T-helper 2 cell treated with Interferon-gamma antibody and Interleukin-4, amounts not matched to agents 100 ng/mL and 5 ng/mL, for 36 hours (primary cell): ENCODE measurements around the gene MRPL20. TPM values are rescaled to one million over a fixed set of nuclear protein-coding genes. Genes with fewer than 3 reads are reported as not detected.

Source experiments
- total RNA-seq: library from RNA; stranded (reverse); gene quantifications from 2 replicates; pipeline ENCODE4 v1.2.3, GENCODE V29; 2022

The MRPL20 gene
- total RNA-seq, 1 donor from 2014 or later, result 123 TPM

Other genes starting within 250 kb of the MRPL20 start
- gene TTLL10, start 233.4 kb downstream of the MRPL20 start, total RNA-seq, result 0.30 and 0.89 TPM in 2 replicates
- 26.8 and 29.8 TPM in 2 replicates for gene TNFRSF18, start 200.7 kb downstream of the MRPL20 start, total RNA-seq
- gene TNFRSF4, start 193.1 kb downstream of the MRPL20 start, total RNA-seq, result 46.0 and 47.8 TPM in 2 replicates
- 111 and 112 TPM in 2 replicates for gene SDF4, start 175.3 kb downstream of the MRPL20 start, total RNA-seq
- gene B3GALT6, start 175.1 kb downstream of the MRPL20 start, total RNA-seq, result 27.1 and 27.5 TPM in 2 replicates
- gene C1QTNF12, start 160.6 kb downstream of the MRPL20 start, total RNA-seq, result 2.9 and 3.2 TPM in 2 replicates
- gene UBE2J2, start 133.4 kb downstream of the MRPL20 start, total RNA-seq, result 76.0 and 80.4 TPM in 2 replicates
- 3.6 and 4.6 TPM in 2 replicates for gene SCNN1D, start 126.9 kb downstream of the MRPL20 start, total RNA-seq
- gene ACAP3, start 99.4 kb downstream of the MRPL20 start, total RNA-seq, result 66.6 and 67.7 TPM in 2 replicates
- gene PUSL1, start 98.7 kb downstream of the MRPL20 start, total RNA-seq, result 22.3 and 23.1 TPM in 2 replicates
- gene INTS11, start 82.6 kb downstream of the MRPL20 start, total RNA-seq, result 115 and 116 TPM in 2 replicates
- 20.0 and 20.7 TPM in 2 replicates for gene CPTP, start 82.5 kb downstream of the MRPL20 start, total RNA-seq
- 1.0 and 1.2 TPM in 2 replicates for gene TAS1R3, start 76.0 kb downstream of the MRPL20 start, total RNA-seq
- gene DVL1, start 57.9 kb downstream of the MRPL20 start, total RNA-seq, result 31.5 and 35.4 TPM in 2 replicates
- gene MXRA8, start 48.7 kb downstream of the MRPL20 start, total RNA-seq, result 0.11 TPM in 2 replicates
- 110 and 112 TPM in 2 replicates for gene AURKAIP1, start 32.1 kb downstream of the MRPL20 start, total RNA-seq
- 111 TPM in 2 replicates for gene CCNL2, start 8.0 kb downstream of the MRPL20 start, total RNA-seq
- gene ANKRD65, start 14.0 kb upstream of the MRPL20 start, total RNA-seq, result not detected in 2 replicates
- 0.27 and 0.68 TPM in 2 replicates for gene VWA1, start 28.4 kb upstream of the MRPL20 start, total RNA-seq
- 0.16 and 0.93 TPM in 2 replicates for gene ATAD3C, start 42.4 kb upstream of the MRPL20 start, total RNA-seq
- 49.2 and 51.4 TPM in 2 replicates for gene ATAD3B, start 64.5 kb upstream of the MRPL20 start, total RNA-seq
- gene ATAD3A, start 104.9 kb upstream of the MRPL20 start, total RNA-seq, result 51.9 and 52.4 TPM in 2 replicates
- 1.0 and 1.1 TPM in 2 replicates for gene TMEM240, start 133.3 kb upstream of the MRPL20 start, total RNA-seq
- gene SSU72, start 167.6 kb upstream of the MRPL20 start, total RNA-seq, result 137 TPM in 2 replicates
- gene FNDC10, start 192.8 kb upstream of the MRPL20 start, total RNA-seq, result 8.8 and 9.0 TPM in 2 replicates
- 27.8 and 31.4 TPM in 2 replicates for gene MIB2, start 208.2 kb upstream of the MRPL20 start, total RNA-seq
- 0.82 and 2.5 TPM in 2 replicates for gene MMP23B, start 224.9 kb upstream of the MRPL20 start, total RNA-seq